ENCODE measurements around the gene SERINC4.
A peak's percentile ranks its signal among the peaks of the same experiment; 100 is the strongest.
"Not testable (repeated sequence)": the region's sequence is repeated elsewhere in the genome, so short reads cannot be mapped to it uniquely, and the experiment has no call there.

The SERINC4 gene

DNA sequence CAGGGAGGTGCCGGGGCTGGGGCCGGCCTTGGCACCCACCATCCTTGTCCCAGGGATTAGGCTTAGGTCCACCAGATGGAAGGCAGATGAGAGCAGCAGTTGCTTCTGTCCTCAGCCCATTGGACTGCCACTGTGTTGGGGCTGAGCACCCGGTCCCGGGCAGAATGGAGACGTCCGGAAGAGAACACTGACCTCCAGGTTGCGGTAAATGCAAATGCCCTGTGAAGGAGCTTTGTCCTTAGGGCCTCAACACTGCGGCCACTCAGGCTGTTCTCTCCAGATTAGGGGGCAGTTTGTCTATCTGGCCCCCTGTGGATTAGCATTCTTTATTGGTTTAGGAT lies at the start of gene SERINC4:
SERINC4 (minus strand) TSS at position 276 of the 341 bp plus-strand sequence; CDS start at position 42, 234 bp downstream.
- no peak for DNase-seq

DNA sequence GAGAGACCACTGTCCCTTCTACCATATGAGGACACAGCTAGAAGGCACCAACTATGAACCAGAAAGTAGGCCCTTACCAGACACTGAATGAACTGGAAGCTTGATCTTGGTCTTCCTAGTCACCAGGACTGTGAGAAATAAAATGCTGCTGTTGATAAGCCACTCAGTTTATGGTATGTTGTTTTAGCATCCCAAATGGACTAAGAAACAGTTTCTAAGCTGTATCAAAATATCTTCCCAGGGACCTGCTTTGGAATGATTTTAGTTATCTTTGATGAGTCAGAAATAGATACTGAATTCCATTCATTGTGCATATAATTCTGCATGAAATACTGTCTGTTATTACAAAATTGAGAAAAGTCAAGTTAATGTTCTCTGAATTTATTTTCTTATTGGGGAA lies 45.4 kb upstream of the SERINC4 start:
- DNase-seq: no peak

DNA sequence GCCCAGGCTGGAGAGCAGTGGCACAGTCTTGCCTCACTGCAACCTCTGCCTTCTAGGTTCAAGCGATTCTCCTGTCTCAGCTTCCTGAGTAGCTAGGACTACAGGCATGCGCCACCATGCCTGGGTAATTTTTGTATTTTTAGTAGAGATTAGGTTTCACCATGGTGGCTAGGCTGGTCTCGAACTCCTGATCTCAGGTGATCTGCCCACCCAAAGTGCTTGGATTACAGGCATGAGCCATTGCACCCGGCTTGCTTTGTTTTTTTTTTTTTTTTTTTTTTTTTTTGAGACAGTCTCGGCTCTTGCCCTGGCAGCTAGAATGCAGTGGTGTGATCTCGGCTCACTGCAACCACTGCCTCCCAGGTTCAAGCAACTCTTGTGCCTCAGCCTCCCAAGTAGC lies 32.5 kb upstream of the SERINC4 start:
- not testable (repeated sequence) for DNase-seq

DNA sequence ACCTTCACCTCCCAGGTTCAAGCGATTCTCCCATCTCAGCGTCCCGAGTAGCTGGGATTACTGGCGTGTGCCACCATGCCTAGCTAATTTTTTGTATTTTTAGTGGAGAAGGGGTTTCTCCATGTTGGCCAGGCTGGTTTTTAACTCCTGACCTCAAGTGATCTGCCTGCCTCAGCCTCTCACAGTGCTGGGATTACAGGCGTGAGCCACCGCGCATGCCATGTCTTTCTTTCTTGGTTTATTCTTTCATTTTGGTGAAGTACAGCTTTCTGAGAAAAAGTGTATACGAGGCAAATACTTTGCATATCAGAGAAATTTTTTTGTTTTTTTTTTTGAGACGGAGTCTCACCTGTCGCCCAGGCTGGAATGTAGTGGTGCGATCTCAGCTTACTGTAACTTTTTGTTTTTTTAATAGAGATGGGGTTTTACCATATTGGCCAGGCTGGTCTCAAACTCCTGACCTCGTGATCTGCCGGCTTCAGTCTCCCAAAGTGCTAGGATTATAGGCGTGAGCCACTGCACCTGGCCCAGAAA lies 31.6 kb upstream of the SERINC4 start:
- DNase-seq: not testable (repeated sequence)

DNA sequence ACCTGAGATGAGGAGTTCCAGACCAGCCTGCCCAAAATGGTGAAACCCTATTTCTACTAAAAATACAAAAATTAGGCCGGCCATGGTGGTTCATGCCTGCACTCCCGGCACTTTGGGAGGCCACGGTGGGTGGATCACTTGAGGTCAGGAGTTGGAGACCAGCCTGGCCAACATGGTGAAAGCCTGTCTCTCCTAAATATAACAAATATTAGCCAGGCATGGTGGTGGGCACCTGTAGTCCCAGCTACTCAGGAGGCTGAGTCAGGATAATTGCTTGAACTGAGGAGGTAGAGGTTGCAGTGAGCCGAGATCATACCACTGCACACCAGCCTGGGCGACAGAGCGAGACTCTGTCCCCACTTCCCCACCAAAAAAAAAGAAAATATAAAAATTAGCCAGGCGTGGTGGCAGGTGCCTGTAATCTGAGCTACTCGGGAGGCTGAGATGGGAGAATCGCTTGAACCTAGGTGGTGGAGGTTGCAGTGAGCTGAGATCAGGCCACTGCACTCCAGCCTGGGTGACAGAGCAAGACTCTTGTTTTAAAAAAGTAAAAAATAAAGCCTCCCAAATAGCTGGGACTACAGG lies 30.8 kb upstream of the SERINC4 start:
- not testable (repeated sequence) for DNase-seq

DNA sequence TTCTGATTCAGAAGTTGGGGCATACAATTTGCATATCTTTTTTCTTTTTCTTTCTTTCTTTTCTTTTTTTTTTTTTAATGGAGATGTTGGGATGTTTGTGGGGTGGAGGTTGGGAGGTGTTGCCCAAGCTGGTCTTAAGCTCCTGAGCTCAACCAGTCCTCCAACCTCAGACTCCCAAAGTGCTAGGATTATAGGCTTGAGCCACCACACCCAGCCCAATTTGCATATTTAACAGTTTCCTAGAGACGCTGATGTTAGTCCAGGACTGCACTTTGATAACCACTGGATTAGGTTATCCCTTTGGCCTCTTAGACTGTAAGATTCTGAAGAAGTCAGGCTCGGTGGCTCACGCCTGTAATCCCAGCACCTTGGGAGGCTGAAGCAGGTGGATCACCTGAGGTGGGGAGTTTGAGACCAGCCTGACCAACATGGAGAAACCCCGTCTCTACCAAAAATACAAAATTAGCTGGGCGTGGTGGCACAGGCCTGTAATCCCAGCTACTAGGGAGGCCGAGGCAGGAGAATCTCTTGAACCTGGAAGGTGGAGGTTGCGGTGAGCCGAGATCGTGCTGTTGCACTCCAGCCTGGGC lies 30.0 kb upstream of the SERINC4 start:
- DNase-seq: not testable (repeated sequence)

DNA sequence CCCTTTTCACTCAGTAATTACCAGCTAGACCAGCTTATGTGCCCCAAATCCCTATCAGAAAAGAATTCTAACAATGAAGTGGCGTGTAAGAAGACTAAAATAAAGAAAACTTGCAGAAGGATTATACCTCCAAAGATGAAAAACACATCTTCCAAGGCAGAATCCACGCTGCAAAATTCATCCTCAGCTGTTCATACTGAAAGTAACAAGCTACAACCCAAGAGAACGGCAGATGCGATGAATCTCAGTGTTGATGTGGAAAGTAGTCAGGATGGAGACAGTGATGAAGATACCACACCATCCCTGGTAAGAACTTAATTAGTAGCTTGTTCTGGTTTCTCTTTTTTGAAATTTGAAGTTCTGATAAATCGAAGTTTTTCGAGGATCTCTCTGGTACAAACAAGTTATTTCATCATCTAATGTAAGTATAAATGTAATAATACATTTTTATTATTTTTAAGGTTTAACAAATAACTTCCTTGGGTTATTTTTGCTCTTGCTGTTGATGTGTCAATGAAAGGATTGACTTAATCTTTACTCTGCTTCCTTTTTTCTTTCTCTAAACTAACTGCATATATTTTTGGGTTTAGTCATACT lies 28.1 kb upstream of the SERINC4 start:
- DNase-seq: no peak

DNA sequence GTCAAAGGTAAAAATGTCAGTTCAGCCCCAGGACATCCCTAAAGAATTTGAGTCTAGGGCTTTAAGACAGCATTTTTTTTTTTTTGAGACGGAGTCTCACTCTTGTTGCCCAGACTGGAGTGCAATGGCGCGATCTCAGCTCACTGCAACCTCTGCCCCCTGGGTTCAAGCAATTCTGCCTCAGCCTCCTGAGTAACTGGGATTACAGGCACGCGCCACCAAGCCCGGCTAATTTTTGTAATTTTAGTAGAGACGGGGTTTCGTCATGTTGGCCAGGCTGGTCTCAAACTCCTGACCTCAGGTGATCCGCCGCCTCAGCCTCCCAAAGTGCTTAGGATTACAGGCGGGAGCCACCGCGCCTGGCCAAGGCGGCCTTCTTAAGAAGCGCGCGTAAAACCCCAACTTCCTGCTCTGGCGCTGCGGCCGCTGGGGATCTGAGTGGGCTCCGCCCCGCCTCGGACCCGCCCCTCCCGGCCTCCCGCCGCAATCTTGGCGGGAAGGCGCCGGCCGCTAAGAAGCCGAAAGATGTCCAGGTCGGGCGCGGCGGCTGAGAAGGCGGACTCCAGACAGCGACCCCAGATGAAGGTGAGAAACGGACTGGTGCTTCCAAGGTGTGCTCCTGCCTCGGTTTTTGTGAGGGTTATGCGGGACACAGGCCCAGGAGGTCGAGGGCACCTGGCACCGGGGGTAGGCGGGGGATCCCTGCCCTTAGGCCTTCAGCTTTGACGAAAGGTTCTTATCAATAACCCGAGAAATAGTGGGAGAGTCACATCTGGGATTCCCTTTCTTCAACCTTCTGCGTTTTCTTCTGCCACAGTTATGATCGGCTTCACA lies 26.7 kb upstream of the SERINC4 start, which contains the start of gene WDR76:
WDR76 (plus strand) TSS at position 495 of the 834 bp plus-strand sequence; CDS start at position 526, 31 bp downstream.
- DNase-seq: peak; percentile 61

DNA sequence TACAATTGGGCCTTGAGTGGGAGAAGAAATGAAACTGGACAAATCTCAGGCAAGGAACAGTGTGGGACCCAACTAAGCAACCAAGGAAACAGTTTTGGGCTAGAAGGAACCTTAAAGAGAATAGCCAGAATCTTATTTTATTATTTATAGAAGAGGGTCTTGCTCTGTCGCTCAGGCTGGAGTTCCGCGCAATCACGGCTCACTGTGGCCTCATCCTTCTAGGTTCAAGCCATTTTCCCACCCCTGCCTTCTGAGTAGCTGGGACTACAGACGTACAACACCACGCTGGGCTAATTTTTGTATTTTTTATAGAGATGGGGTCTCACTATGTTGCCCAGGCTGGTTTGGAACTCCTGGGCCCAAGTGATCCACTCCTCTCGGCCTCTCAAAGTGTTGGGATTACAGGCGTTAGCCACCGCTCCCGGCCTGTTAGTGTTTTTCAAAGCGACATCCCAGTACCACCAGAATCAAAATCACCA lies 26.0 kb upstream of the SERINC4 start:
- DNase-seq: no peak

DNA sequence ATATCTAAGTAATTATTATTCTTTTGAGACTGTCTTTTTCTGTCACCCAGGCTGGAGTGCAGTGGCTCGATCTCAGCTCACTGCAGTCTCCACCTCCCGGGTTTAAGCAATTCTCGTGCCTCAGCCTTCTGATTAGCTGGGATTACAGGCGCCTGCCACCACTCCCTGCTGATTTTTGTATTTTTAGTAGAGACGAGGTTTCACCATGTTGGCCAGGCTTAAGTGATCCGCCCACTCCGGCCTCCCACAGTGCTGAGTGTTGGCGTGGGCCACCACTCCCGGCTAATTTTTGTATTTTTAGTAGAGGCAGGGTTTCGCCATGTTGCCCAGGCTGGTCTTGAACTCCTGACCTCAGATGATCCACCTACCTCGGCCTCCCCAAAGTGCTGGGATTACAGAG lies 25.3 kb upstream of the SERINC4 start:
- DNase-seq: not testable (repeated sequence)

DNA sequence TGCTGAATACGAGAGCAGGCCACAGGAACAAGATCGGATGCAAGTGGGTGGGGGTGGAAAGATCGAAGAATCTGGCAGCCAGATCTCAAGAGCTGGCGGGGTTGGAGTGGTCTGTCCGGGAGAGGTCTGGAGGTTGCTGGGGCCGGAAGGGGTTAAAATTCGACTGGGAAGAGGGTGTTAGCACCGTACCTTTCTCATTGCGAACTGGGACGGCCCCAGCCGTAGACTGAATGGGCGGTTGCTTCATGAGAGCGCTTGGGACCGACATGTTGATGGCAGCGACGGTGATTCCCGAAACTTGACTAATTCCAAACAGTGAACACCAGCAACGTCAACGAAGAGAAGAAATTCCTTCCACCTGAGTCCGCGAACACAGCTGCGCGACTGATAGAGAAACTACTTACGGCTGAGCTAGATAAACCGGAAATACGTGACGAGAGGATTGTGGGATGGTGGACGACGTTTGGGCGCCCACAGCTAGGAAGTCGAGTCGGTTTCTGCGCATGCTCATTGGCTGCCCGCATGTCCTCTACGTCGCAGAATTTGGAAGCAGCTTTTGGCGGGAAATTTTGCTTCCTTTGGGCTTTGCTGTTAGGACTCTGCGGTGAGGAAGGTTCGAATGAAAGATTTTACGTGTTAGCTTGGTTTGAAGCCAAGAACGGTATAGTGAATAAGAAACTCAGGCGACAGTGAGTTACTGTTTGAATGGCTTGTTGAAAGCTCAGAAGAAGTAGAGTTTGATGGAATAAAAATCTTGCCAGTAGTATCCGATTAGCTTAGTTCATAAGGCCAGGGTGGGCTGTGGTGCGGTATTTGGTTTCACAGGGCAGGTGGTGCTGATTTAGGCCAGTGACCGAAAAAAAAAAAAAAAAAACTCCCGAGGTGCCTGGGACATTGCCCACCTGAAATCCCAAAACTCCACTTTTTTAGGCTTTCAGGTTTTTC lies 24.6 kb upstream of the SERINC4 start, which contains the start of gene MFAP1:
MFAP1 (minus strand) TSS at position 389 of the 945 bp plus-strand sequence; CDS start at position 268, 121 bp downstream.
- peak; percentile 84 for DNase-seq

DNA sequence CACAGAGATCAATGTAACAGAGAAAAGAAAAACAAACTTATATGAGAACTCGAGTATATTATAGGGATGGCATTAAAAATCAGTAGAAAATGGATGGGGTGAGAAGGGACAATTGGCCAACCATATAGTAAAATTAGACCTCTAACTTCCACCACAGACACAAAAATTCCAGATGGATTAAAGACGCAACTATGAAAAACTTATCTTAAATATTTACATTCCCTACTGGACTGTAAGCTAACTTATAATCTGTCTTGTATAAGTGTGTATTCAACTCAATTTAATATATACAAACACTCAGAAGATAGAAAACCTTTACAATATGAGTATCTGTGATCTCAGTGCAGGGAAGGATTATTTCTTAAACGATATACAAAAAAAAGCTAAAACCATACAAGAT lies 21.5 kb upstream of the SERINC4 start:
- DNase-seq: no peak

DNA sequence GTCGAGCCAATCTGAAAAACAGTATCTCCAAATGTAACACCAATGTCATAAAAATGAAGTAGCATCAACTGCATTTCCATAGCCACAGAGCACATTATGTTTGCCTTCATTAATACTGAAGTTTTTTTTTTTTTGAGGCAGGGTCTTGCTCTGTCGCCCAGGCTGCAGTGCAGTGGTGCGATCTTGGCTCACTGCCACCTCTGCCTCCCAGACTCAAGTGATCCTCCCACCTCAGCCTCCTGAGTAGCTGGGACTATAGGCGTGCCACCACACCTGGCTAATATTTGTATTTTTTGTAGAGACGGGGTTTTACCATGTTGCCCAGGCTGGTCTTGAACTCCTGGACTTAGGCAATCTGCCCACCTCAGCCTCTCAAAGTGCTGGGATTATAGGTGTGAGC lies 15.0 kb upstream of the SERINC4 start:
- DNase-seq: not testable (repeated sequence)

DNA sequence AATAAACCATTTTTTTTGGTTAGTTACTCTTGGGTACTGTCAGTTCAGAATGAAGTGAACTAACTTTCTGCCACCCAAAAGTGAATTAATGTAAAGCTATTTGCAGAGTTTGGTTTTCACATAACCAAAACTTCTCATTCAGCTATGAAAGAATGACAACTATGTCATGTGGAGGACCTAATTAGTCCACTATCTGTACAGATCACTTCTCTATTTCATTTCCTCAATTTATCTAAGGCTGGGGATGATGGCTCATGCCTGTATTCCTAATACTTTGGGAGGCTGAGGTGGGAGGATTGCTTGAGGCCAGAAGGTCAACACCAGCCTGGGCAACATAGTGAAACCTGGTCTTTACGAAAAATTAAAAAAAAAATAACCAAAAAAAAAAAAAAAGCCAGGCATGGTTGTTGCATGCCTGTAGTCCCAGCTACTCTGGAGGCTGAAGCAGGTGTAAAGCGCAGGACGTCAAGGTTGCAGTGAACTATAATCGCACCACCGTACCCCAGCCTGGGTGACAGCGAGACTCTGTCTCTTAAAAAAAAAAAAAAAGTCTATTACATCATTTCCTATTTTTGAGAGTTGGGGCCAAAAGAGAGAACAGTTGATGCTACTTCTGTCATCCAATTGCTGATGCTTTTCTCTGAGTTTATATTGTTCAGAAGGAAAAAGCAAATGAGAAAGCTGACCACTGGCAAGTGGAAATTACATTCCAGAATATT lies 9.1 kb upstream of the SERINC4 start:
- no peak for DNase-seq

DNA sequence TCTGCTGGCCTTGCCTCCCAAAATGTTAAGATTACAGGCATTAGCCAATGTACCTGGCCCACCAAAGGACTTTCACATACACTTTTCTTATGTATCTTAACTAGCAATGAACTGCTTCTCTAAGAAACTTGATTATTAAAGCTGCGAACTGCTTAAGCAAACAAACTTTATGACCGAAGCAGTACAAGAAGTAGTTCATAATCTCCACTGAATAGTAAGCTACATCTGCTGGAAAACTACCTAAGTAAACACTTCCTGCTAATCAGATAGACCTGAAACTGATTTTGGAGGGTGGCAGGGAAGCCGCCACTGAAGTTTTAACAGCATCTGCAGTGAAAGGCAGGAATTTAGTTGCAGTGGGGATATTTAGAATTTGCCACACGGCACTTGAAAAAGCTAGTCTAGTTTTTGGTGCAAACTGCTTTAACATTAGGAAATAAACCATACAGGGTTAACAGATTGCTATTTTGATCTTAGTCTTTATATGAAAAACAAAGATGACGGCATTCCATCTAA lies 8.5 kb upstream of the SERINC4 start:
- DNase-seq: no peak

DNA sequence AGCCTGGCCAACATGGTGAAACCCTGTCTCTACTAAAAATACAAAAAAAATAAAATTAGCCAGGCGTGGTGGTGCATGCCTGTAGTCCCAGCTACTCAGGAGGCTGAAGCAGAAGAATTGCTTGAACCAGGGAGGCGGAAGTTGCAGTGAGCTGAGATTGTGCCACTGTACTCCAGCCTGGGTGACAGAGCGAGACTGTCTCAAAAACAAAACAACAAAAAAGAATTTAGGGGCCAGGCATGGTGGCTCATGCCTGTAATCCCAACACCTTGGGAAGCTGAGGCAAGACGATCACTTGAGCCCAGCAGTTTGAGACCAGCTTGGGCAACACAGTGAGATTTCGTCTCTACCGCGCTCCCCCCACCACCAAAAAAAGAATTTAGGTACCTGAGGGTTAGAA lies 2.7 kb upstream of the SERINC4 start:
- not testable (repeated sequence) for DNase-seq

DNA sequence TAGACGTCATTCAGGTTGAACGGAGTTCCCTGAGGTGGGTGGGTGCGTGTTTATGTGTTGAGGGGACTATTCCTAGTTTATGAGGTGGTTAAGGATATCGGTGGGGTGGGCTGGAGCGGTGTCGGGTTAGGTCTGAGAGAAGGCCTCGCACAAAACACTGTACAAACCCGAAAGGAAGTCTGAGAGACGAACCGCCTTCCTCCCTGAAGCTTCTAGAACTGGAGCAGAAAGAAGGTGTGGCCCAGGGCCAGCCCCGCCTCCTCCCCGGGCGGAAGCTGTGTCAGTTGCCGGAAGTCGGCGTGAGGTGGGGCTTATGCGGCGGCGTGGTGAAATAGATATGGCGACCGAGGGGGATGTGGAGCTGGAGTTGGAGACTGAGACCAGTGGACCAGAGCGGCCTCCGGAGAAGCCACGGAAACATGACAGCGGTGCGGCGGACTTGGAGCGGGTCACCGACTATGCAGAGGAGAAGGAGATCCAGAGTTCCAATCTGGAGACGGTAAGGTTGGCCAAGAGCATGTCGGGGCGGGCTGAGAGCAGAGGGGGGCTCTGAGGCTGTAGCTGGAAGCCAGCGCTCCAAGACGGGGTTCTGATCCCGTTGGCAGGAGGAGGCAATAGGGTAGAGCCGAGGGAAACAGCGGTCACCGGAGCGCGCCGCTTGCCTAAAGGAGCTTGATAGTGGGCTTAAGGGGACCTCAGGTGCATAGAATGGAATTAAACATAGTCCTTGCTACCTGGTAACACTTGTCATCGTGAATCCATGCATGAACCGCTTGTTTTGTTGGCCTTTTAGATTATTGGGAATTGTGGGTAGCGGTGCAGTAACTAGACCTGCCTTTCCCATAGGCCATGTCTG lies 494 bp upstream of the SERINC4 start, which contains the start of gene HYPK:
HYPK (plus strand) TSS at position 314 of the 856 bp plus-strand sequence; CDS start at position 338, 24 bp downstream.
- DNase-seq: peak; percentile 56

DNA sequence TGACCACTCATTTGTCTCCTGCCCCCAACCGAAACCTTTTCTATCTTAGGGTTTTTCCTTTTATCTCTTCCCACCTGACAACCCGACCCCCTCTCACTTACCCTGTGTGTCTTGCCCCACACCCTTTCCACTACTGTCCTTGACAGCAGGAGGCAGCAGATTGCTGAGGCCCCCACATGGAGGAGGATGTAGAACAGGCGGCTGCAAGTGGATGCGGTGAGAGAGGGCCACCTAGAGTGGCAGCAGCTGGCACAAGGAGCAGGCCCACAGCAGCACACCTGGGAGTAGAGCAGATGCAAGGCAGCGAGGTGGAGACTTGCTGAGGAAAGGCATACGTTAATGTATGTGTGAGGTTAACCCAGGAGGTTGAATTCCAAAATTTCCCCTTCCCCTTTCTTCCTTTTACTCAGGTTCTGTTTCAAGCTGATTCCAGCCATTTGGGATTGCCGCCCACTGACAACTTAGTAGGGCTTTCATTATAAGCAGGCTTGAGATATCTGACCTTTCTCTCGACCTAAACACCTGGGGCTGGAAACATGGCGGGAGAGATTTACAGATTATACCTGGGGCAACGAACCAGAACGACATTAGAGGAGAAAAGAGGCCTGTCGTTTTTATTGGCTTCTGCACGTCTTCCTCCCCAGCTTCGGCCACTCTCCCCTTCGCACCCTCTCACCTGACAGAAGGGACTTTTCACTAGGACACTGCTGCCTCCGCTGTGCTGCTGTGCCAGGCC lies 643 bp downstream of the SERINC4 start:
- no peak for DNase-seq

DNA sequence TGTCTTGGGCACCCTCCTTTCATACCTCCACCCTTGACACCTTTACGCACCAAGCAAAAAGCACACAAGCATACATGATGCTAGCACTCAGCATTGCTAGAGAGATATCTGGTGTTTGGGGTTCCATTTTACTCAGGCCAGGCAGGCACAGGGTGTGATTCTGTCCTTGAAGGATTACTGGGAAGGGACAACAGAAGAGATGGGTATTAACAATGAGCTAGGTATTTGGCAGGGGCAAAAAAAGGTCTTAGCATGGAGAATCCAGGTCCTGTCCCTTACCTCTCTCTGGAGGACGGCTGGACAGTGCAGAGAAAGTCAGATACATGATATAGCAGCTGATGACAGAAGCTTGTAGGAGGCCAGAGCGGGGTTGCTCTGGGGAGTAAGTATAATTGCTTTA lies 3.5 kb downstream of the SERINC4 start:
- no peak for DNase-seq
